GM12892 (cell line): ENCODE data around the gene MMP27.

Source experiments
- POLR2A ChIP-seq: IDR thresholded peaks from 2 replicates; pipeline ENCODE4 v1.6.1; 2011; ENCODE audit warnings: low read depth, low read length, control low read depth
- POLR2AphosphoS5 ChIP-seq: IDR thresholded peaks from 2 replicates; pipeline ENCODE4 v1.6.1; 2011; ENCODE audit warnings: low read depth, low read length, control low read depth

GRCh38 chr11:102722821-102723220 is 17.3 kb upstream of the MMP27 start:
- TF ChIP-seq POLR2A (no peak), POLR2AphosphoS5 (no peak)
